SU-DHL-6 (cell line): ENCODE measurements around the gene BCKDHB.

Source experiments
- CTCF ChIP-seq: fragments of 200-600 bp; sonication (generic); IDR thresholded peaks from one replicate; pipeline ENCODE4 v1.5.1; 2017; ENCODE audit warnings: antibody characterized with exemption, mild to moderate bottlenecking, low read length, moderate library complexity; ENCODE audit not compliant: insufficient read depth, poor library complexity, severe bottlenecking
- EZH2phosphoT487 ChIP-seq: fragments of 200-600 bp; sonication (generic), shearing (Covaris generic); conservative IDR thresholded peaks from 2 replicates; pipeline ENCODE4 v1.6.1; 2018; ENCODE audit warnings: mild to moderate bottlenecking, antibody characterized with exemption, low read length, moderate library complexity, mixed read lengths

- no peak for TF ChIP-seq CTCF
- TF ChIP-seq EZH2phosphoT487 = no peak
Measured at GRCh38 chr6:80347101-80347500, 240.6 kb downstream of the BCKDHB start.
